Stimulated activated CD8-positive, alpha-beta memory T cell treated with anti-CD3 and anti-CD28 coated beads, Interleukin-12 subunit alpha, Interleukin-12 subunit beta, amount 100 ng/mL, for 4 hours (primary cell): Measurements from ENCODE around the gene MDM1.

Source experiments
- DNase-seq: peaks from one replicate; pipeline ENCODE4 v3.0.0-alpha.2; 2020; ENCODE audit warnings: low read depth

The MDM1 gene

GRCh38 chr12:68356060-68356695 lies 24.0 kb upstream of the MDM1 start:
- DNase-seq: no peak

DNA sequence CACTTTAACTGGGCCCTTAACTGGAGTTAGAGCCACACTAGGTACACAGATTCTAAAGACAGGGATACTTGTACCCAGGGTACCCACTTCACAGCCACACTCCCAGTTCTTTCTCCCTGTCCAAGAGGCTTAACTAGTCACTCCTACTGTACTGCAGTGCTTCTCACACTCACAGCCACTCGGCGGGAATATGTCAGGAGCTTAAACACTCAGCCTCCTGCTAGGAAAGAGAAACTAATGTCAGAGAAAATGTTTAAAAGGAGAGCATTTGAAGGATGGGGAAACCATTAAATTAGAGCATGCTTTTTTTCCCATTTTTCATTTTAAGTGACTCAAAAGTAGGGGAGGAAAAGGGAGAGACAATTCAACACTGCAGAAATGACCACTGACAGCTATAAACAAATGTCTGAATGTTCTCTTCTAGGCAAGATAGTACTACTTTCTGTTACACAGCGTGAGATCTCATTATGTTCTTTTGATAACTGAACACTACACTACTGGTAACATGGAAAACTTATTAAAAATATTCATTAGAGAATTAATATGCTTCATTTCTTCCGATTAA lies 22.9 kb upstream of the MDM1 start:
- DNase-seq: no peak

DNA sequence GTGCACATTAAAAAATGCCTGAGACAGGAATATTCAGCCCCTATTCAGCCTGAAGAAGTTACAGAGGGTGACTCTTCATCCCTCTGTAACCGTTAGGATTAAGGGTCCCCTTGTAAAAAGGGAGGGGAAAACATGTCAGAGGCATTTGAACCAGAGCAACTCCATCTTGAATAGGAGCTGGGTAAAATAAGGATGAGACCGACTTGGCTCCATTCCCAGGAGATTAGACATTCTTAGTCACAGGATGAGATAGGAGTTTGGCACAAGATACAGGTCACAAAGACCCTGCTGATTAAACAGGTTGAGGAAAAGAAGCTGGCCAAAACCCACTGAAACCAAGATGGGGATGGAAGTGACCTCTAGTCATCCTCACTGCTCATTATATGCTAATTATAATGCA lies 19.9 kb upstream of the MDM1 start:
- no peak for DNase-seq

- DNase-seq: no peak
Observed at GRCh38 chr12:68350753-68351152, 18.6 kb upstream of the MDM1 start.

DNA sequence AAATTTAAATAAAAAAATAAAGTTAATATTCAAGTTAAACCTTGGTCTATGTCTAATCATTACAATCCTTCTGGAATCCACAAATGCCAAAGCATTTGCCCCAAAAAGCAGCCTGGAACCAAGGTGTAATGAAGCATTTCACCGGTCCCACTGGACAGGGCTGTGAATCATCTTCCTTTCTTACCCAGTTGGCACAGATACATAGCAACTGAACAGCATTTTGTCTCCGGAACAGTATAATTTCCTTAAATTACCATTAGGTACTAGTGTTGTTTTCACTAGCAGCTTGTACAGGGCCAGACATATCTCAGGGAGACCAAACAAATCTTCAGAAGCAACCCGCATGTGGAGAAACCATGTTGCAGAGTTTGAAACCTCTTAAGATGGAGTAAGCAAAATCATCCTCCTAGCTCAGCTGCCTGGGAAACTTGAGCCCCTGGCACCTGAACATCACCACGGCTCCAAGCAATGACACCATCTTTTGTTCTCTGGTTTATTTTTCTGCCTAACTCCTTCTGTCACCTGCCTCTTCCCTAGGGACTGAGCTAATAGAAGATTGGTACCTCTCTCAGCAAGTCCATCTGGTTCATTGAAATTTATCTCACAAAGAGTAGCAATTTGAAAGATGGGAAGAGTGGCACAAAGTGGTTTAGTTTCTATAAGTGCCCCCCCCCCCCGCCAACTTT lies 17.9 kb upstream of the MDM1 start:
- DNase-seq: no peak

- no peak for DNase-seq
Observed at GRCh38 chr12:68349220-68349621, 17.1 kb upstream of the MDM1 start.

DNA sequence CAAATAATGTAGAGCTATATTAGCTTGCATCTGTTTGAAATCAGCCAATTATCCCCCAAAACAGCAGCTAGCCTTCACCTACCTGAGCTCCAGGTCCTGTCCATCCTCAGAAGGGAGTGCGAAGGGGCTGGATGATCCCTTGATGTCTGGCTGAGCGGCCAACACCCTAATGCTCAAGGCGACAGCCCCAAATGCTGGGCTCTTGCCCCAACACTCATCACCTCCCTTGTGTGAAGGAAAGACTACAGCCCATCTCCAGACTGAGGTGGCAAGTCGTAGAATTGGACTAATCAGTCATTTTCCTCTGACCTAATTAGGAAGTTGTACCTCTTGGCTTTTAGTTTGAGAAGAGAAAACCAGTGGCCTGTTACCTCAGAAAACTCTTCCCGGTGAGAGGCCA lies 16.3 kb upstream of the MDM1 start:
- no peak for DNase-seq

GRCh38 chr12:68345763-68346162 lies 13.6 kb upstream of the MDM1 start:
- DNase-seq: no peak

DNA sequence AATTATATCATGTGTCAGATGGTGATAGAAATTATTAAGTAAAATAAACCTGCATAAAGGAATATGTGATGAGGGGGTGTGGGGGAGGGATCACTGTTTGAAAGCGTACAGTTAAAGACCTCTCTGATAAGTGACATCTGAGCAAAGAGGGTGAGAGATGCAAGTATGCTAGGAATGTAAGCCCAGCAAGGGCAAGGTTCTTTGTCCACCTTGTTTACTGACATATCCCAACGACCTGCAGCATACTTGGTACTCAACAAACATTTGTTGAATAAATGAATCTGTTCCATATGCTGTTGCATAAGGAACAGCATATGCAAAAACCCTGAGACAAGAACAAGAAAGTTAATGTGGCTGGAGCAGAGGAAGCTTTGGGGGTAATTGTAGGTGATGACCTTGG lies 12.0 kb upstream of the MDM1 start:
- no peak for DNase-seq

- no peak for DNase-seq
Observed at GRCh38 chr12:68342966-68343365, 10.8 kb upstream of the MDM1 start.

DNA sequence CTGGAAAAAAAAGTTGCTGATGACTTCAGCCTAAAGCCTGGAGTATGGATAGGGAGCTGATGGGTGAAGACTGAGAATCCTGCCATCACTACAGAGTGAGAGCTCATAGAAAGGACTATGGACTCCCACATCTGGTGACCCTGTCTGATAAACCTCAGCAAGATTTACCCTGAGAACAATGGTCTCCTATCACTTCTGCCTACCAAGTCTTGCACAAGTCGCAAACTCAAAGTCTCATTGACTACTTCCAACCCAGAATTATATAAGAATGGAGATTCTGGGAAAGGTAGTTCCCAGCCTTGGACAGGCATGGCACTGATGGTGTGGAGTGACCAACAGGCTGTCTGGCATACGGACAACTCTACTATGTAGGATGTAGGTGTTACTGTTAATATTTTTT lies 9.7 kb upstream of the MDM1 start:
- DNase-seq: no peak

DNA sequence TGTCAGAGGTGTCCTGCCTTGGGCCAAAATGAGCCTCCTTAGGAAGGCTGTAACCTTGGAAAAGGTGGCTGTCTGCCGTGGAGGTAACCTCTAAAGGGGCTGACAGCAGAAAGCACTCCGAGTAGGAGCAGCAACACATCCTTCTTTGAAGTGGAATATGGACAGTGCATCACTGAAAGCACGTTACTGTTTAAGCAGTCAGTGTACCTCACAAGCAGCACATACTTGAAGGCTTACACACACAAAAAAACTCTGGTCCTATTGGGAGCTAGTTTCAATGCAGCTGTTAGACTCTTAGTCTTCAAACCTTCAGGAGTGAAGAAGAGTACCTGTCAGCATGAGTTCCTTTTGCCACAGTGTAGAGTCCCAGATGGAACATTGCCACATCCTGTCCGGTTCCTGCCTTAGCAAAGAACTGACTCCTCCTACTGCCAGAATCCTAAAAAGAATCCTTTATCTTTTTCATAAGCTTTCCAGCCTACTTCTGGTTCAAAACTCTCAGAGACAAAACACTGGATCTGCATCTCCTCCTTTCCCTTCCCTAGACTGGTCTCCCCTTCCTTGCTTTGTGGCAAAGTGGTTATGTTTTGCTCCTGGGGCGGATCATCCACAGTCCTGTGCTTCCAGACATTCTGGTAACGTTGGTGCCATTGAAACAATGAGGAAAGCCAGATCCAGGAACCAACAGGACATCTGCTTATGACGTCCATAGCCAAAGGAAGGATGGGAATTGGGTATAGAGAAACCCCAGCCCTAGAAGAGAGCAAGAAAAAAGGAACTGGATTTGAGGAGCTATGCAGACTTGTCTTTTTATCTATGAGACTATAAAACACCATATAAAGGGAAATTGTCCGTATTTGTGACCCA lies 8.5 kb upstream of the MDM1 start:
- no peak for DNase-seq

GRCh38 chr12:68336889-68337303 lies 4.7 kb upstream of the MDM1 start:
- no peak for DNase-seq

DNA sequence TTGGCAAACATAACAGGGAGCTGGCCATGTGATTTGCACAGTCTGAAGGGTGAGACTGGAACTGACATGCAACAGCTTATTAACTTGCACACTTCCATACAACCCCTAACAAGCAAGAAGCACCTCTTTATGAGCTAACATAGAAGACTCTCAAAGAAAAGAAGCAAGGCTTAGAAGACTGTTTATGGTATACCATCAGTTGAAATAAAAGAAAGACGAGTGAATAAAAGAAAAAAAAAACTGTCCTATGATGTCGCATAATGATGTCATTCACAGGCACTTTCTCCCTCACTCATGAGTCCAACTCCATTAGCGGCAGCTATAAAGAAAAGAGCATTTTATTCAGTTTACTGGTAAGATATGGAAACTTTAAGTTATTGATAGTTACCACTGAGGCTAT lies 3.3 kb upstream of the MDM1 start:
- no peak for DNase-seq

DNA sequence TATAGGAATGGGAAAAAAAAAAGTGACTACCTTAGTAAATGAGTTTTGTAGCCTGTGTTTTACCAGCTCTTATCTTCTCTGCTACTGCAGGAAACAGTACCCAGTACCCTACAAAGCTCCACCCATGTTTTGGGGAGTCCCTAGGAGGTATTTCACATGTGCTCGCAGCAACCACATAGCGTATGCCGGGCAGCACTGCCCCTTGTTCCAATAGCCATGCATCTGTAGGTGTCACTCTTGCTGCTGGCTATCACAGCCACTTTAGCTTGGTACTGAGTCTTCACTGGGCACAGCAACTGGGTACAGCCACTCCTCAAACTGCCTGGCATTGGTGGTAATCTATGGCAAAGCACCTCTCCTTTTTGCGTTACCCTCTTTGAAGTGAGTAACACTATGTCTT lies 2.0 kb upstream of the MDM1 start:
- no peak for DNase-seq

DNA sequence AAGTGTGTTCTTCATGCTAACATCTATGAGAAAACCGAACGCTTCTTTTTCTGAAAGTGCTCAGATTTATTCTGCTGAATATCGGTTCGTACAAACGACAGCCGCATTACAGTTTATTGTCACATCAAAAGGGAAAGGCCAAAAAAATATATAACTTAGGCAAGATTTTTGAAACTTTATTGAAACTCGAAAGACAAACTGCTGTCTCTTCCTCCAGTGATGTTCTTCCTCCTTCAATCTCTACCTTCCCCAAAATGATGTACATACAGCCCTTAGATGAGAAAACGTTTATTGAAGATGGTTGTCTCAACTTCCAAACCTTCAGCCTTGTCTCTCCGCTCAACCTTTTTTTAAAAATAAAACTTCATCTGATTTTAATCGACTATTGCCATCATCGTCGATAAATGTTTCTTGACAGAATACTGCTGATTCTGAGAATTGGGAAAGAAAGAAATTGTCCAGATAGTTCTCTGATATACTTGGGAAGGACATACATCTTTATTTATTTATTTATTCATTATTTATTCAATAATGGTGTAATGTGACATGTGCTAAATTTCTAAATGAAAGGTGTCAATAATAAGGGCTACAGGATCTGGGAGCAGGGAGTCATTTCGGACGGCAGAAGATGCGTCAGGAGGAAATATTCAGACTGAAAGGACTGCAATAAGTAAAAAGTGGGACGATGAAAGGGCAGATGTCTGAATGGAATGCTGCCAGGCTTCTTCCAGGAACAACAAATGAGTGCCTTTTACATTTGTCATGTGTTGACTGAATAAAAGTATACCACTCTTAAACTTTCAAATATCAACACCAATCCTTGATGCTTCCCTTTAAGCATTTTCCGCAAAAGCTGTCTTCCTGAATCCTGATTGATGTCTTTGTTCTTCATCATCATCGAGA lies 817 bp upstream of the MDM1 start:
- DNase-seq: no peak

GRCh38 chr12:68331500-68331868 lies 678 bp downstream of the MDM1 start:
- DNase-seq: no peak

- no peak for DNase-seq
Observed at GRCh38 chr12:68327896-68328295, 4.3 kb downstream of the MDM1 start.

DNA sequence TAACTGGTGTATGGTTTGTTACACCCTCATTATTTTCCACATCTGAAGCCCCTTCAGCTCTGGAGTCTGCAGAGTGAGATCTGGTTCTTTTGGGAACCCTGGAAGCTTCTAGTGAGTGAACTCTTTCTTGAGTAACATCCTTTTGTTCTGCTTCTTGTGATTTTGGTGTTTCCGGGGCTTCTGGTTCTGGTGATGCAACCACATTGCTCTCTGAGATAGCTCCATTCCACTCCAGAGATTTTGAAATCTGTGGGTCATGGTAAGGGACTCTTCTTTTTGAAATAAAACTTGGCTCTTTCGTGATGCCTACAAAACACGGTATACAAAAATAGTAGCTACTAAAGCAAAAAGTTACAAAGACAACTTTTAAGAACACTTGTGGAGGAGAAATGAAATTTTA lies 5.4 kb downstream of the MDM1 start:
- no peak for DNase-seq

DNA sequence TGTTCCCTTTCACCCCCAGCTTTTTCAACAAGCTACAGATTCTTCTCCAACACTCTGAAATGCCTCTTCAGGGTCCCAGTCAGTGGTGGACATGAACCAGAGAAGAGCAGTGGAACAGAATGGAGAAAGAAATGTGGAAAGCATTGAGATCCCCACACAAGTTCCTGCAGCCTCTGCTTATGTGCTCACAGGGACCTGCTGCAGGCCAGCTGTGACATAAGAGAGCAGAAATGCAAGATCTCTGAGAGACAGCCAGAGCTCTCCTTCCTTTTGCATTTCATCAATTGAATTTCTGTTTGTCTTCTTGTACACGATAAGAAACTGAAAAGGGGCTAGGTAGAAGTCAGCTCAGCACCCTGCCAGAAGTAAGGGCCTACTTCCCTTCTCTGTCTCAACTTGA lies 6.2 kb downstream of the MDM1 start:
- DNase-seq: no peak

DNA sequence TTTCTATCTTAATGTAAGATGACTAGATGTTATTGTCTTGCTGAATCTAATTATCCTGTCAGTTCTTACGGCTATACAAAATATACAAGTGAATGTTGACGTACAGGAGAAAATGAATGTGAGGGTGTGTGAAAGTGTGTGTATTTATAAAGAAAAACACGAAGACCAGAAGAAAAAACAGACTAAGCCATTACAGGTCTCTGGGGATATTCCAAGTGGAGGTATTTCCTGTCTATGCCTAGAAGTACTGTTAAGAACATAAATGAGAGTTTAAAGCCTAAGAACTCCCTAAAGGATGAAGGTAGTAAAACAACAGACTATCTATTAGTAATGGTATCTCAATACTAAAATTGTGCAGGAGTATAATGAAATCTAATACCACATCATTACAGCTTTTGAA lies 7.6 kb downstream of the MDM1 start:
- no peak for DNase-seq

- no peak for DNase-seq
Observed at GRCh38 chr12:68321140-68321539, 11.0 kb downstream of the MDM1 start.
